HFF-Myc (cell line): Measurements from ENCODE around the gene EXOSC9.

ENCODE experiments used
- DNase-seq: peaks from one replicate; pipeline ENCODE4 v3.0.0-alpha.2; 2011; ENCODE audit warnings: low read depth; ENCODE audit errors: extremely low read depth
- H3K4me3 ChIP-seq: replicated peaks from 2 replicates; pipeline ENCODE4 v1.5.1; 2011; ENCODE audit warnings: low read depth, mild to moderate bottlenecking, control low read depth, low read length
- CTCF ChIP-seq: IDR thresholded peaks from 2 replicates; pipeline ENCODE4 v1.5.1; 2012; ENCODE audit warnings: mild to moderate bottlenecking, low read depth, low read length, control low read depth; ENCODE audit errors: missing control alignments

EXOSC9 gene

GRCh38 chr4:121863799-121864198, 62.7 kb downstream of the EXOSC9 start:
- DNase-seq = no peak
- no peak overlapping the region for H3K4me3 ChIP-seq
- no peak for TF ChIP-seq CTCF
